Measurements from ENCODE around the gene TRUB1. TPM values are rescaled to one million over a fixed set of nuclear protein-coding genes. Genes with fewer than 3 reads are reported as not detected.

The TRUB1 gene
- total RNA-seq, 3 donors from 2014 or later (not counting 1 experiment from before 2014, with no cell fraction given) = 7.3 to 10.3 (median 10.1) TPM

DNA sequence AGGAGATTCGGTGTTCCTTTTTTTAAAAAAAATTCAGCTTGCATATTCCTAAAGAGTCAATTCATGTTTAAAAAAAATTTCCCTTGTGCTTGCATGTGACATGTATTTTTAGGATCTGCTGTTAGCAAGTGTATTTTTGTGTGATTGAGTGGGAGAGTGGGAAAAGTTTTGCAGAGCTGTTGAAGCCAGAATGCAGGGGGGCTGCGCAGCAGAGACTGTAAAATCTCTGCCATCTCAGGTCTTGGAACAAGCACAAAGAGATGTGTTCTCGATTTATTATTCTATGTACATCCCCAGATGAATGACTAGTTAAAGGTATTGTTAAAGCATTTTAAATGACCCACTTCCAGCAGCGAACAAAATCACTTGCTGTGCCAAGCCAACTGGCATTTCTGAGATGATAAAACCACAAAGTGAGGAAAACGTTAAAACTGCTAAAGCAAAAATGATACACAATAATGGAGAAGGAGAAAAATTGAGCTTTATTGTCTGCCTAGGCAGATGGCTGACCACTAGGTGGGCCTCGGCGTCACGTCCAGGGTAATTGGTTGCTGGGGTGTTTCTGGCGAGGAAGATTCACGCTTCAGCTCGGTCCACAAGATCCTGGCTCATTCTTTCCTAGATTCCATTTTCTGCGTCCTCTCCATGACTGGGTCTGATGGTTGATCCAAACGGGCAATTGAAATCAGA is 88.2 kb downstream of the TRUB1 start:
- no peak overlapping the region for H3K4me3 Mint-ChIP-seq
- ATAC-seq (no peak), DNase-seq (no peak)
- H3K27me3 ChIP-seq (ENCODE audit: control insufficient read depth, insufficient read depth, low read length) = no peaks in the 10 kb centered on the region
- no peaks in the 10 kb centered on the region for H3K4me1 ChIP-seq (ENCODE audit: control insufficient read depth, insufficient read depth, low read length)
- 78% methylated on average over 11 of the region's 13 CpGs for WGBS (ENCODE audit: insufficient coverage)
- H3K9me3 ChIP-seq (ENCODE audit: control insufficient read depth, insufficient read depth, low read length) = no peaks in the 10 kb centered on the region
- no peak overlapping the region for H3K27ac Mint-ChIP-seq
- no peaks in the 10 kb centered on the region for H3K36me3 Mint-ChIP-seq
- H3K27me3 Mint-ChIP-seq (ENCODE audit: low read depth in 2 of 2) = peaks cover 7 to 14% of the 10 kb centered on the region in 2 donors
- H3K4me3 ChIP-seq (ENCODE audit: low read length) = no peak overlapping the region
- H3K36me3 ChIP-seq (ENCODE audit: control insufficient read depth, insufficient read depth, low read length) = no peaks in the 10 kb centered on the region
- no peak overlapping the region for H3K27ac ChIP-seq (ENCODE audit: low read length)
- intact Hi-C loops (cut with micrococcal nuclease) = no loop called here
- no peaks in the 10 kb centered on the region for H3K9me3 Mint-ChIP-seq
- TF ChIP-seq, protein P1, sequence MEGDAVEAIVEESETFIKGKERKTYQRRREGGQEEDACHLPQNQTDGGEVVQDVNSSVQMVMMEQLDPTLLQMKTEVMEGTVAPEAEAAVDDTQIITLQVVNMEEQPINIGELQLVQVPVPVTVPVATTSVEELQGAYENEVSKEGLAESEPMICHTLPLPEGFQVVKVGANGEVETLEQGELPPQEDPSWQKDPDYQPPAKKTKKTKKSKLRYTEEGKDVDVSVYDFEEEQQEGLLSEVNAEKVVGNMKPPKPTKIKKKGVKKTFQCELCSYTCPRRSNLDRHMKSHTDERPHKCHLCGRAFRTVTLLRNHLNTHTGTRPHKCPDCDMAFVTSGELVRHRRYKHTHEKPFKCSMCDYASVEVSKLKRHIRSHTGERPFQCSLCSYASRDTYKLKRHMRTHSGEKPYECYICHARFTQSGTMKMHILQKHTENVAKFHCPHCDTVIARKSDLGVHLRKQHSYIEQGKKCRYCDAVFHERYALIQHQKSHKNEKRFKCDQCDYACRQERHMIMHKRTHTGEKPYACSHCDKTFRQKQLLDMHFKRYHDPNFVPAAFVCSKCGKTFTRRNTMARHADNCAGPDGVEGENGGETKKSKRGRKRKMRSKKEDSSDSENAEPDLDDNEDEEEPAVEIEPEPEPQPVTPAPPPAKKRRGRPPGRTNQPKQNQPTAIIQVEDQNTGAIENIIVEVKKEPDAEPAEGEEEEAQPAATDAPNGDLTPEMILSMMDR (IDR thresholded peaks at IDR 0.05) = no peak
- no peaks in the 10 kb centered on the region for H3K4me1 Mint-ChIP-seq

DNA sequence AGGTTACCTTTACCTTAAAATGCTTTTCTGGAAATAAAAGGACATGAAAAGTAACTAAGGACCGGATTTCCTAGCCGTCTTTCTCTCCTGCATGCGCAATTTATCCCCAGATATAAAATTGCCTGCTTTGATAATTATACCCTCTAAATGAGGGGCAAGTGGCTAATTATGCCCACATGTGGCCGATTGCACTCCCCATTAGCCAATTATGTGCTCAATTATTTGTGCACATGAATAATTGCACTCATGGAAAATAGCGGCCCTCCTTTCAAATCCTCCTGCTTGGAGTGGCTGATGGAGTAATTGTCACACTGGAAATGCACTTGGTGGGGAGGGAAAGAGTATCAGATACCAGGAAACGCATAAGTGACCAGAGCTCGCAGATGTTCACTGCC is 88.7 kb downstream of the TRUB1 start:
- WGBS (ENCODE audit: insufficient coverage) = 87% methylated on average over 7 of the region's 7 CpGs
- Histone ChIP-seq H3K27ac (ENCODE audit: low read length) (no peak overlapping the region), H3K4me3 (ENCODE audit: low read length) (no peak overlapping the region)

More for the DNA sequence above, 88.7 kb downstream of the TRUB1 start:
- Histone ChIP-seq H3K27me3 (ENCODE audit: control insufficient read depth, insufficient read depth, low read length) (no peaks in the 10 kb centered on the region), H3K9me3 (ENCODE audit: control insufficient read depth, insufficient read depth, low read length) (no peaks in the 10 kb centered on the region), H3K36me3 (ENCODE audit: control insufficient read depth, insufficient read depth, low read length) (no peaks in the 10 kb centered on the region), H3K4me1 (ENCODE audit: control insufficient read depth, insufficient read depth, low read length) (no peaks in the 10 kb centered on the region)
- TF ChIP-seq, protein P1 (IDR thresholded peaks at IDR 0.05) = no peak
- peaks cover 7 to 14% of the 10 kb centered on the region in 2 donors for H3K27me3 Mint-ChIP-seq (ENCODE audit: low read depth in 2 of 2)
- DNase-seq = no peak
- intact Hi-C loops (cut with micrococcal nuclease) = no loop called here
- H3K27ac Mint-ChIP-seq = no peak overlapping the region
- H3K36me3 Mint-ChIP-seq = no peaks in the 10 kb centered on the region
- ATAC-seq = no peak
- H3K4me1 Mint-ChIP-seq = no peaks in the 10 kb centered on the region
- no peaks in the 10 kb centered on the region for H3K9me3 Mint-ChIP-seq
- no peak overlapping the region for H3K4me3 Mint-ChIP-seq

Other genes starting within 250 kb of the TRUB1 start
- 10 to 100 TPM; 36.0 to 42.4 (median 39.5) TPM for gene FHIP2A, start 116.4 kb upstream of the TRUB1 start, total RNA-seq
- not detected for gene ATRNL1, start 155.2 kb downstream of the TRUB1 start, total RNA-seq

Data from natural killer cell (primary cell).